HG03439 (cell line): ENCODE results near the gene PLA2G2C.
A peak's percentile ranks its signal among the peaks of the same experiment; 100 is the strongest.
"Not testable (repeated sequence)": the region's sequence is repeated elsewhere in the genome, so short reads cannot be mapped to it uniquely, and the experiment has no call there.

Experiments used
- ATAC-seq: cut with Tn5 transposase; IDR thresholded peaks from one replicate; pipeline ENCODE4 v1.9.1; 2021; ENCODE audit warnings: mild to moderate bottlenecking, moderate library complexity; ENCODE audit not compliant: unreplicated experiment

The PLA2G2C gene

GRCh38 chr1:20138346-20138745 lies 48.0 kb downstream of the PLA2G2C start:
- ATAC-seq, result no peak

- no peak for ATAC-seq
Measured at GRCh38 chr1:20137604-20138003, 48.7 kb downstream of the PLA2G2C start.

- no peak for ATAC-seq
Measured at GRCh38 chr1:20137055-20137454, 49.3 kb downstream of the PLA2G2C start.

GRCh38 chr1:20136249-20136648 lies 50.1 kb downstream of the PLA2G2C start:
- no peak for ATAC-seq

- no peak for ATAC-seq
Measured at GRCh38 chr1:20134995-20135394, 51.3 kb downstream of the PLA2G2C start.

GRCh38 chr1:20130518-20130917 lies 55.8 kb downstream of the PLA2G2C start:
- ATAC-seq, result not testable (repeated sequence)

- ATAC-seq, result no peak
Measured at GRCh38 chr1:20126806-20127440, 59.4 kb downstream of the PLA2G2C start.

- ATAC-seq, result peak; percentile 63
Measured at GRCh38 chr1:20126041-20126805, 60.1 kb downstream of the PLA2G2C start.

- ATAC-seq, result no peak
Measured at GRCh38 chr1:20125100-20125499, 61.2 kb downstream of the PLA2G2C start.

- ATAC-seq, result no peak
Measured at GRCh38 chr1:20124456-20125057, 61.8 kb downstream of the PLA2G2C start.

- ATAC-seq, result no peak
Measured at GRCh38 chr1:20123722-20124455, 62.4 kb downstream of the PLA2G2C start.

GRCh38 chr1:20120796-20121195 lies 65.5 kb downstream of the PLA2G2C start:
- ATAC-seq, result no peak

- no peak for ATAC-seq
Measured at GRCh38 chr1:20119347-20119746, 67.0 kb downstream of the PLA2G2C start, which contains the start of gene PLA2G2D. Gene PLA2G2D, minus strand, starts transcription at chr1:20119536. Its CDS starts 38 bp downstream, at chr1:20119498.

- ATAC-seq, result no peak
Measured at GRCh38 chr1:20117236-20117635, 69.1 kb downstream of the PLA2G2C start.

- no peak for ATAC-seq
Measured at GRCh38 chr1:20115916-20116315, 70.4 kb downstream of the PLA2G2C start.

GRCh38 chr1:20115479-20115878 lies 70.8 kb downstream of the PLA2G2C start:
- no peak for ATAC-seq

GRCh38 chr1:20114021-20114648 lies 72.2 kb downstream of the PLA2G2C start:
- ATAC-seq, result no peak
